GM12878 (cell line): ENCODE measurements around the gene PLOD2. TPM values are rescaled to one million over a fixed set of nuclear protein-coding genes. Genes with fewer than 3 reads are reported as not detected.

Experiments
- CHD2 ChIP-seq: IDR thresholded peaks from 2 replicates; pipeline ENCODE4 v1.6.1; 2011; ENCODE audit warnings: low read depth, low read length, improper control_type of control experiment, borderline replicate concordance
- E2F8 ChIP-seq: fragments of 450-650 bp; IDR thresholded peaks from 2 replicates; pipeline ENCODE4 v1.6.1; 2018; ENCODE audit warnings: mild to moderate bottlenecking, low read depth, moderate library complexity; ENCODE audit not compliant: partially characterized antibody
- HDAC2 ChIP-seq: fragments of 200-600 bp; sonication (generic); IDR thresholded peaks from 2 replicates; pipeline ENCODE4 v1.6.1; 2017
- NRF1 ChIP-seq: conservative IDR thresholded peaks from 2 replicates; pipeline ENCODE4 v1.6.1; 2011; ENCODE audit warnings: mild to moderate bottlenecking, low read depth, low read length, improper control_type of control experiment
- SP1 ChIP-seq: IDR thresholded peaks from one replicate; pipeline ENCODE4 v1.6.1; 2011; ENCODE audit warnings: low read depth, low read length
- ZBTB11 ChIP-seq: fragments of 450-650 bp; formaldehyde crosslinking; IDR thresholded peaks from 2 replicates; pipeline ENCODE4 v1.5.0; 2022; ENCODE audit warnings: mild to moderate bottlenecking, missing genetic modification characterization
- ZBTB4 ChIP-seq: fragments of 450-650 bp; formaldehyde crosslinking; IDR thresholded peaks from 2 replicates; pipeline ENCODE4 v1.4.0; 2022; ENCODE audit warnings: mild to moderate bottlenecking, moderate library complexity
- polyA plus RNA-seq, 11 experiments: library from polyadenylated mRNA; depleted of rRNA in 4 of 11; unstranded in 6 of 11; stranded (reverse) in 5 of 11; fragments of >200 nt; fragmentation: Nextera tagmentation in 4 of 11; fragmentation: Illumina TruSeq in 1 of 11; extraction: Ambion mirVana in 4 of 11; extraction: Trizol in 1 of 11; gene quantifications; 1 replicate in 1 of 11; 2 replicates in 10 of 11; pipeline versions ENCODE4 v1.2.1 to v1.2.3, GENCODE V29; 2011 to 2016; ENCODE audit warnings: inconsistent platforms in 2 of 11, missing spikeins in 2 of 11, low read depth in 1 of 11
- total RNA-seq, 4 experiments: library from RNA; depleted of rRNA in 3 of 4; stranded (reverse); fragments of >200 nt in 3 of 4; fragmentation: Illumina TruSeq in 1 of 4; extraction: Trizol in 1 of 4; gene quantifications; 2 replicates each; pipeline versions ENCODE4 v1.2.1 to v1.2.3, GENCODE V29; 2013 to 2021

The PLOD2 gene
- total and polyA plus RNA-seq, 10 of the 15 experiments (the other 5 are each of a cell fraction or from before 2014, with no cell fraction given) = 0.03 to 0.56 (median 0.33) TPM; not detected in 4

- TF ChIP-seq E2F8 (no peak), CHD2 (no peak), ZBTB11 (CRISPR knock-in tag) (no peak), NRF1 (no peak), SP1 (no peak), HDAC2 (no peak), ZBTB4 (CRISPR knock-in tag) (no peak)
Observed at GRCh38 chr3:146200461-146201220, 39.7 kb upstream of the PLOD2 start (continued).
